Karpas-422 (cell line): ENCODE results near the gene CASKIN2. TPM values are rescaled to one million over a fixed set of nuclear protein-coding genes. Genes with fewer than 3 reads are reported as not detected.

Source experiments
- DNase-seq: peaks from one replicate; pipeline ENCODE4 v3.0.0-alpha.2; 2015
- H2AFZ ChIP-seq: fragments of 200-600 bp; sonication (generic); 2 replicates; pipeline ENCODE4 v1.6.1; 2014; ENCODE audit warnings: antibody characterized with exemption, low read length, mixed read lengths
- H3K27ac ChIP-seq: fragments of 200-600 bp; sonication (generic); 2 replicates; pipeline ENCODE4 v1.5.1; 2014; ENCODE audit warnings: mild to moderate bottlenecking, low read length, moderate library complexity
- H3K27me3 ChIP-seq: fragments of 200-600 bp; sonication (generic); 2 replicates; pipeline ENCODE4 v1.6.1; 2014; ENCODE audit warnings: low read length, mixed read lengths
- H3K36me3 ChIP-seq: fragments of 200-600 bp; sonication (generic); 2 replicates; pipeline ENCODE4 v1.6.1; 2014; ENCODE audit warnings: low read length, mixed read lengths; ENCODE audit not compliant: insufficient read depth
- H3K4me1 ChIP-seq: fragments of 200-600 bp; sonication (generic); 2 replicates; pipeline ENCODE4 v1.6.1; 2014; ENCODE audit warnings: mild to moderate bottlenecking, low read length, mixed read lengths
- H3K4me2 ChIP-seq: fragments of 200-600 bp; sonication (generic); 2 replicates; pipeline ENCODE4 v1.6.1; 2014; ENCODE audit warnings: low read length, low read depth, mild to moderate bottlenecking; ENCODE audit not compliant: poor library complexity, severe bottlenecking
- H3K4me3 ChIP-seq: fragments of 200-600 bp; sonication (generic); 2 replicates; pipeline ENCODE4 v1.5.1; 2014; ENCODE audit warnings: mild to moderate bottlenecking, antibody characterized with exemption, low read length, mixed read lengths
- H3K79me2 ChIP-seq: fragments of 200-600 bp; sonication (generic); 2 replicates; pipeline ENCODE4 v1.6.1; 2014; ENCODE audit warnings: mild to moderate bottlenecking, low read length, mixed read lengths
- H3K9ac ChIP-seq: fragments of 200-600 bp; sonication (generic); 2 replicates; pipeline ENCODE4 v1.6.0; 2014; ENCODE audit warnings: low read length
- H3K9me2 ChIP-seq: fragments of 200-600 bp; sonication (generic), shearing (Covaris generic); replicated peaks from 2 replicates; pipeline ENCODE4 v1.6.0; 2014; ENCODE audit warnings: mild to moderate bottlenecking, low read length, moderate library complexity; ENCODE audit not compliant: insufficient read depth
- H3K9me3 ChIP-seq: fragments of 300-700, 200-600 bp; sonication (generic); 2 replicates; pipeline ENCODE4 v1.6.1; 2014; ENCODE audit warnings: low read length, mixed read lengths
- H4K20me1 ChIP-seq: fragments of 200-600 bp; sonication (generic); 2 replicates; pipeline ENCODE4 v1.6.1; 2014; ENCODE audit warnings: mild to moderate bottlenecking, antibody characterized with exemption, low read length, low read depth; ENCODE audit not compliant: insufficient read depth
- total RNA-seq: library from RNA; depleted of rRNA; stranded (reverse); fragments of >200 nt; shearing (Covaris generic); gene quantifications from 2 replicates; pipeline ENCODE4 v1.2.3, GENCODE V29; 2014; ENCODE audit warnings: low replicate concordance

Gene CASKIN2
- total RNA-seq, 1 experiment from 2014 or later = not detected

GRCh38 chr17:75558666-75559530, 43.6 kb upstream of the CASKIN2 start:
- Histone ChIP-seq H3K36me3 (no peaks in the 10 kb centered on the region), H3K4me3 (no peak overlapping the region), H2AFZ (no peak overlapping the region), H3K79me2 (no peaks in the 10 kb centered on the region), H3K9me2 (no peaks in the 10 kb centered on the region), H3K4me2 (no peak overlapping the region), H3K27ac (no peak overlapping the region), H3K4me1 (no peaks in the 10 kb centered on the region), H3K9ac (no peak overlapping the region), H3K27me3 (no peaks in the 10 kb centered on the region), H4K20me1 (no peaks in the 10 kb centered on the region), H3K9me3 (no peaks in the 10 kb centered on the region)
- no peak for DNase-seq

GRCh38 chr17:75557852-75558665, 42.7 kb upstream of the CASKIN2 start:
- Histone ChIP-seq H3K4me1 (no peaks in the 10 kb centered on the region), H2AFZ (no peak overlapping the region), H3K4me3 (no peak overlapping the region), H3K36me3 (no peaks in the 10 kb centered on the region), H3K27ac (no peak overlapping the region), H3K27me3 (no peaks in the 10 kb centered on the region), H4K20me1 (no peaks in the 10 kb centered on the region), H3K9me2 (no peaks in the 10 kb centered on the region), H3K9me3 (no peaks in the 10 kb centered on the region), H3K4me2 (no peak overlapping the region), H3K9ac (no peak overlapping the region), H3K79me2 (no peaks in the 10 kb centered on the region)
- no peak for DNase-seq

- H3K27ac ChIP-seq = no peak overlapping the region
- no peak for DNase-seq
- H3K4me3 ChIP-seq = no peak overlapping the region
- no peaks in the 10 kb centered on the region for H3K27me3 ChIP-seq
- H3K79me2 ChIP-seq = no peaks in the 10 kb centered on the region
- H3K36me3 ChIP-seq = no peaks in the 10 kb centered on the region
- H3K4me1 ChIP-seq = no peaks in the 10 kb centered on the region
- no peak overlapping the region for H2AFZ ChIP-seq
- no peaks in the 10 kb centered on the region for H4K20me1 ChIP-seq
- H3K9me3 ChIP-seq = no peaks in the 10 kb centered on the region
- no peaks in the 10 kb centered on the region for H3K9me2 ChIP-seq
- no peak overlapping the region for H3K9ac ChIP-seq
- no peak overlapping the region for H3K4me2 ChIP-seq
Measured at GRCh38 chr17:75557075-75557851, 41.9 kb upstream of the CASKIN2 start.

- no peak overlapping the region for H3K9ac ChIP-seq
- no peaks in the 10 kb centered on the region for H3K27me3 ChIP-seq
- no peaks in the 10 kb centered on the region for H3K4me1 ChIP-seq
- H3K4me2 ChIP-seq = no peak overlapping the region
- no peak overlapping the region for H2AFZ ChIP-seq
- H3K9me2 ChIP-seq = no peaks in the 10 kb centered on the region
- H3K36me3 ChIP-seq = no peaks in the 10 kb centered on the region
- no peak overlapping the region for H3K4me3 ChIP-seq
- no peak overlapping the region for H3K27ac ChIP-seq
- no peak for DNase-seq
- no peaks in the 10 kb centered on the region for H4K20me1 ChIP-seq
- no peaks in the 10 kb centered on the region for H3K9me3 ChIP-seq
- H3K79me2 ChIP-seq = no peaks in the 10 kb centered on the region
Measured at GRCh38 chr17:75555679-75556153, 40.4 kb upstream of the CASKIN2 start.

GRCh38 chr17:75553295-75554110, 38.2 kb upstream of the CASKIN2 start:
- H3K9ac ChIP-seq = no peak overlapping the region

GRCh38 chr17:75552425-75553294, 37.3 kb upstream of the CASKIN2 start:
- no peaks in the 10 kb centered on the region for H3K9me3 ChIP-seq
- no peak overlapping the region for H3K4me2 ChIP-seq
- H3K27me3 ChIP-seq = no peaks in the 10 kb centered on the region
- H4K20me1 ChIP-seq = no peaks in the 10 kb centered on the region
- H3K9me2 ChIP-seq = no peaks in the 10 kb centered on the region
- H3K79me2 ChIP-seq = no peaks in the 10 kb centered on the region
- no peak for DNase-seq
- H3K27ac ChIP-seq = no peak overlapping the region
- H3K36me3 ChIP-seq = no peaks in the 10 kb centered on the region
- no peak overlapping the region for H3K9ac ChIP-seq
- H3K4me1 ChIP-seq = no peaks in the 10 kb centered on the region
- H3K4me3 ChIP-seq = no peak overlapping the region
- H2AFZ ChIP-seq = no peak overlapping the region

More at GRCh38 chr17:75553295-75554110, 38.2 kb upstream of the CASKIN2 start:
- Histone ChIP-seq H3K79me2 (no peaks in the 10 kb centered on the region), H3K4me3 (no peak overlapping the region), H3K4me2 (no peak overlapping the region), H3K4me1 (no peaks in the 10 kb centered on the region), H4K20me1 (no peaks in the 10 kb centered on the region), H3K27ac (no peak overlapping the region), H2AFZ (no peak overlapping the region), H3K27me3 (no peaks in the 10 kb centered on the region), H3K9me2 (no peaks in the 10 kb centered on the region), H3K9me3 (no peaks in the 10 kb centered on the region), H3K36me3 (no peaks in the 10 kb centered on the region)
- no peak for DNase-seq

GRCh38 chr17:75551266-75551665, 35.9 kb upstream of the CASKIN2 start:
- Histone ChIP-seq H3K4me1 (no peaks in the 10 kb centered on the region), H3K79me2 (no peaks in the 10 kb centered on the region), H3K9me2 (no peaks in the 10 kb centered on the region), H3K9ac (no peak overlapping the region), H3K27me3 (no peaks in the 10 kb centered on the region), H3K9me3 (no peaks in the 10 kb centered on the region), H4K20me1 (no peaks in the 10 kb centered on the region), H3K36me3 (no peaks in the 10 kb centered on the region), H3K27ac (no peak overlapping the region), H3K4me3 (no peak overlapping the region), H2AFZ (no peak overlapping the region), H3K4me2 (no peak overlapping the region)
- DNase-seq = no peak
